ENCODE measurements around the gene SLC13A5.
"Not testable (repeated sequence)": the region's sequence is repeated elsewhere in the genome, so short reads cannot be mapped to it uniquely, and the experiment has no call there.

SLC13A5 gene

DNA sequence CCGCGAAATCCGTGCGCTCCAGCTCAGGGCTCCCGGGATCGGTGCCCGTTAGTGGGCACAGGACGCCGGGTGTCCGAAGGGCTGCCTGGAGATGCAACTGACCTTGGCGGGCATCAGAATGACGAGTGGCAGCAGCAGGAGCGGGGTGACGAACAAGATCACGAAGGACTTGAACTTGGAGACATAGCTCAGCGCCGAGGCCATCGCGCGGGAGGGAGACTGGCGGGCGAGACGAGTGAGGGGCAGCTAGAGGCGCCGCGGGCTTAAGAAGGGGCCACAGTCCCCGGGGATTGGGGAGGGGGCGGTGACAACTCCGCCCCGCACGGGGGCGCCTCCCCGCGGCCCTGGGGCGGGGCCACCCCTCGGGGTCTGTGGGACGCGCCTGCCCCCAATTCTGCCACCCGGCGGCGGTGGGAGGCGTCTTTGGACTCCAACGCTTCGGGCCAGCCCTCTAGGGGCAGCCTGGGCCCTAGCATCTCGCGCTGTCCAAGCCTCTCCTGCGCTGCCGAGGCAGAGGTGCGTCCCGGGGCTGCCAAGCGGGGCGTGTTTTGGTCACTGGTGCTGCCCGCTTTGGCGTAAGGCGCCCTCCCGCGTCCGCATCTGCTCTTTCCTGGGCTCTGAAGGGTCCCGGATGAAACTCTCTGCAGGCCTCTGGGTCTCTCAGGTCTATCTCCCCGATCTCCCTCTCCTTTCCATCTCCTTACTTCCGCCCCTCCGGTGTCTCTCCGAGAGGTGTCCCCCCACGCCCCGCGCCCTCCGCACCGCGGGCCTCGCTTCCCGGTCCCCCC lies at the start of gene SLC13A5:
Gene SLC13A5 (minus strand): TSS at position 240 of the 788 bp plus-strand sequence. CDS start 36 bp downstream, at position 204.
- no peak for DNase-seq (ENCODE audit: low spot score)

DNA sequence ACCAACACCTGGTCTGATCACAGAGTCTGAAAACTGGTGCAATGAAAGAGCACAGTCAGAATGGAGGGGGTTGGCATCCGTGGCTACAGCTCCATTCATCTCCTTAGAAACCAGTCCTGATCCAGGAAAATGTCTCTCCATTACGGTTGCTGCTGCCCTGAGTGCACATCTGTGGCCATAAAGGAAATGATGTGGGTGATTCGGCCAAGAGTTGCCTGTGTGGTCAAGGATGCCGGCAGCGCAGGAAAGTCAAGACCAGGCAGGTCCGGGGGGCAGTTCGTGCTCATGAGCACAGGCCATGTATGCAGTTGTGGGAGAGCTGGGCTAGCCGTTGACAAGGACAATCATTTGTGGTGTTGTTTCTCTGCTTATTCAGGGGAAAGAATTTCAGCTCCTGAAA lies 48.6 kb upstream of the SLC13A5 start:
- DNase-seq (ENCODE audit: low spot score): no peak

DNA sequence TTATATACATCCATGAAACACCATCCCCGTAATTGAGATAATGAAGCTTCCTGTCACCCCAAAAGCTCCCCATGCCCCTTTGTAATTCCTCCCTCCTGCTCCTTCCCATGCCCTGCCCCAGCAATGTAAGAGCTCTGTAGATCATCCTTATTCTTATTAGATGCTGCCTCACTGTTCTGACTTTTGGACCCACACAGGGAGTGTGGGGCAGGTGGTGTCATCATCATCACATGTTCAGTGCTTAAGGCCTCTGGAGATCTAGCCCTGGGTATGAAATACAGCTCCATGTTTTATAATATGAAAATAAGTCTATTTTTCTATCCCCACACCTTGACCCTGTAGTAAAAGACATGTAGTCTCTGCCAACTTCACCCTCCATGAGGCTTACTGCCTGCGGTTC lies 44.6 kb upstream of the SLC13A5 start:
- DNase-seq (ENCODE audit: low spot score): no peak

DNA sequence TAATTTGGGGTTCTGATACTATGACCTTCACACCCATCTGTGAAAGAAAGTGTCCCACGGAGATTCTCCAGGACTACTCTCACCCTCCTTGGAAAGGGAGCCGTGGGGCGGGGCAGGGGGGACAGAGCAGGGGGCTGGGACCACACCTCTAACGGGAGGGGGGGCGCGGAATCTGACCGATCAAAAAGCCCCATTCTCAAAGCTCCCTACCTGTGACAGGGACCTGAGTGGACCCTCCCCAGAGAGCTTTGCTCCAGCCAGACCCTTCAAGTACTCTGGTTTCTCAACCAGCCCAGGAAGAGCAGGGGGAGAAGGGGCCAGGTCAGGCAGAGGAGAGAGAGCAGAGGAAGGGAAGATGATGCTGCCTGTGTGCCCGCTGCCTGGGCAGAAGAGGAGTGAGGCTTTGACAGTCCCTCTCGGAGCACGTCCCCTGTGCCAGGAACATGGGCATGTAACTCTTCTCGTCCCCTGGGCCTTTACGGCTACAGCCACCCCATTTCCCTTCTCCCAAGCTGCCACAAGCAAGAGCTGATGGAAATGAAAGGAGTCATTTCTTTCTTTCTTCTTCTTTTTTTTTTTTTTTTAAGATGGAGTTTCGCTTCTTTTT lies 43.4 kb upstream of the SLC13A5 start:
- no peak for DNase-seq (ENCODE audit: low spot score)

DNA sequence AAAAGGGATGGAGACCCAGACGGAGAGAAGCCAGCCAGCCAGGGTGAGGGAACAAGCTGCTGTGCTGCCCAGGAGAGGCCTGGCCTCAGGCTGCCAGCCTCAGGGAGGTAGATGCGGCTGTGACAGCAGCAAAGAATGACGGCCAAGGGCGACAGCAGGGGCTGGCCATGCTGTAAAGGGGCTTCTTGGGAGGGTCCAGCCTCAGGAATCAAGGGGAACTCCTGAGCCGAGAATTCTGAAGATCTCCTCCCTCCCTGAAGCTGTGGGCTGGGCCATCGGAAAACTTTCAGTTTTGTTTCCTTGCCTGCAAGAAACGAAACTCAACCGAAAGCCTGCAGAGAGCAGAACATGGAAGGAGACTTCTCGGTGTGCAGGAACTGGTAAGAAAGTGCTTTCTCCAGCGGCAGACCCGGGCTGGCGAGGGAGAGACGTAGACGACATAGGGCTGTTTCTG lies 42.6 kb upstream of the SLC13A5 start, which contains the start of gene XAF1:
Gene XAF1 (plus strand): TSS at position 316 of the 454 bp plus-strand sequence. CDS start 33 bp downstream, at position 349.
- peak; percentile 32 for DNase-seq (ENCODE audit: low spot score)

DNA sequence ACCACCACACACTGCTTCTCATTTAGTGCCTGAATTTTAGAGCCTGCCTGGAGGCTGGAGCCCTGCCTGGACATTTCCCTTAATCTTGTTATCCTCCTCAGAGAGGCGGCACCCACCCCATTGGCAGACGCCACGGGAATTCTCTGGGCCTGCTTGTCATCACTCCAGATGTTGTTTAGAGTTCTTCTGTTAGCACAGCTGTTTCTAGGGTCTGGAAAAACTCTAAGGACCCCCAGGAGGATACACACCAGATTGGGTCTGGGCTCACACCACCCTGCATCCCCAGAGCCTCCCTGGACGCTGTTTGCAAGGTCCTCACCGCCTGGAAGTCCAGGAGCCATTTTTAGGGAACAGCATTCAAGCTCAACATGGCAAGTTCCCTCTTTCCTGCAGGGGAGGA lies 42.1 kb upstream of the SLC13A5 start:
- no peak for DNase-seq (ENCODE audit: low spot score)

DNA sequence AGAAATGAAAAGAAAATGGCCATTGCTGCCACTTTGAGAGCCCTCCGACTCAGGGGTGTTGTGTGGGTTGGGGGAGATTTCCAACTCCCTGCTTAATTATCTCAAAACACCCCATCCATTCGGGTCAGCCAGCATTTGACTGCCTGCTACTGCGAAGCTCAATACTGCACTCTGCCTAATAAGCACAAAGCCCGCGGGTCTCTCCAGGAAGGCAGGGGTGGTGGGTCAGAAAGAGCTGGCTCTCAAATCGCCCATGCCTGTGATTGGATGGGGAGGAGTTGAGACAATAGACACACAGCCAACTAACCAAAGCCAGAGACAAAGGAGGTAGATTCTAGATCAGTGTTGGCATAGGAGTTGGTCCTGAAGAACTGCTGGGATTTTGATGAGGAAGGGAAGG lies 40.4 kb upstream of the SLC13A5 start:
- DNase-seq (ENCODE audit: low spot score): no peak

DNA sequence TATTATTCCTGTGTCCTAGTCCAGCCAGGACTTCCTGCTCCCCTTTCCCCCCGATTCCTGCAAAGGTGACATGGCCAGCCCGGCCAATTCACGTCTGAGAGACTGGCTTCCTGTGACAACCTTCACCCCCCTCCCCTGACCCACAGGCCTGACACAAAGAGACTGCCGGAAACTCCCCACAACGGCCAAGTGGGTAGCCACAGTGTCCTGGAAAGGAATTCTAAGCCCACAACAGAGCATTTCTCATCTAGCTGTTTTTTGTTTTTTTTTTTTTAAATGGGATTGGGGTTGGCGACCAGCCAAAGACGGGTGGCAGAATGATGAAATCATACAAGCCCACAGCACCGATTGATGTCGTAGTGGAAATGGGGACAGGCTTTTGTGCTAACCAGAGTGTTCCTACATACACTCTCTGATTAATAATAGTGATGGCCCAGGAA lies 39.9 kb upstream of the SLC13A5 start:
- DNase-seq (ENCODE audit: low spot score): no peak

DNA sequence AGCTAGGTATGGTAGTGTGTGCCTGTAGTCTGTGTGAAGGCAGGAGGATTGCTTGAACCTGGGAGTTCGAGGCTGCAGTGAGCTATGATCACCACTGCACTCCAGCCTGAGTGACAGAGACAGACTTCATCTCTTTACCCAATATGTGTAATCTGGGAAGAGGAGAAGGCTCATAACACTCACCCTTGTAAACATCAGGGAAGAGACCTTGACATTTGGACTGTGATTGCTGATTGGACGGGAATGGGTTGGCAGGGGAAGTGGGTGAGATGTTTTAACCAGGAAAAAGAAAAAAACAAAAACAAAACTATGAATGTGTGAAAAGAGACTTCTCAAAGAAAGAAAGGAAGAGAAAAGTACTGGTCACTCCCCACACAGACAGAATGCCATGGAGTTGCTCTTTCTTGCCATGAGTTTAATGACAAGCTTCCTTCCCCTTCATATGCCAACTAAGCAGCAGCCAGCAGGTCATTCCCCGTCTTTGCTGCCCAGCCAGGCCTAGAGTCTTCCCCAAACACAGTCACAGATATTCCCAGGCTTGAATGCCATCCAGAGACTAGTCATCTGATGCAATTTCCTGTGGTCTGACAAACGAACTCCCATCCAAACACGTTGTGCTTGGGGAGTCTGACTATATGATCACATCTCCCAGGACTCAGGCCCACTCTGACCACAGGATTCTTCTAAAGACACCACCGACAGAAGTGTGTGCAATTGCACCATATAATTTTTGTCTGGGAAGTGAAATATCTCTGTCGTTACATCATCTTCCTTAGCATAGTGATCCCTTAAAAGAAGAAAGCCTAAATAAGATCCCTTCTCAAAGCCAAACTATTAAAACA lies 39.1 kb upstream of the SLC13A5 start:
- peak; percentile 30 for DNase-seq (ENCODE audit: low spot score)

DNA sequence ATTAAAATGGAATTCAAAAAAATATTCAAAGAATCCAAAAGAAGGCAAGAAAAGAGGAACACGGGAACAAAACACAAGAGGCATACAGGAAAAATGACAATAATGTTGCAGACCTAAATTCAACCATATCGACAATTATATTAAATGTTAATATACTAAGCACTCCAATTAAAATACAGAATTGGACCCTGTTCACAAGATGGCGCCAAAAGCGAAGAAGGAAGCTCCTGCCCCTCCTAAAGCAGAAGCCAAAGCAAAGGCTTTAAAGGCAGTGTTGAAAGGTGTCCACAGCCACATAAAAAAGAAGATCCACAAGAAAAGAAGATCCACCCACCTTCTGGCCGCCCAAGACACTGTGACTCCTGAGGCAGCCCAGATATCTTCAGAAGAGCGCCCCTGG lies 36.4 kb upstream of the SLC13A5 start:
- DNase-seq (ENCODE audit: low spot score): no peak

DNA sequence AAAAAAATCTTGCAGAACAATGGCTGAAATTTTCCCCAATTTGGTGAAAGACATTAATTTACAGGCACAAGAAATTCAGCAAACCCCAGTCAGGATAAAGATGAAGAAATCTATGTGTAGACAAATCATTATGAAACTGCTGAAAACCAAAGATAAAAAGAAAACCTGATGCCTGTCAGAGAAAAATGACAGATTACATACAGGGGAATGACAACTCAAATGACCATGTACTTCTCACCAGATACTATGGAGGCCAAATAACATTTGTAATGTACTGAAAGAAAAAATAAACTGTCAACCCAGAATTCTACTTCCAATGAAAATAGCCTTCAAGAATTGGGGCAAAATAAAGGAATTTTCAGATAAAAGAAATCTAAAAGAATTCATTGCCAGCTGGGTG lies 35.4 kb upstream of the SLC13A5 start:
- DNase-seq (ENCODE audit: low spot score): no peak

DNA sequence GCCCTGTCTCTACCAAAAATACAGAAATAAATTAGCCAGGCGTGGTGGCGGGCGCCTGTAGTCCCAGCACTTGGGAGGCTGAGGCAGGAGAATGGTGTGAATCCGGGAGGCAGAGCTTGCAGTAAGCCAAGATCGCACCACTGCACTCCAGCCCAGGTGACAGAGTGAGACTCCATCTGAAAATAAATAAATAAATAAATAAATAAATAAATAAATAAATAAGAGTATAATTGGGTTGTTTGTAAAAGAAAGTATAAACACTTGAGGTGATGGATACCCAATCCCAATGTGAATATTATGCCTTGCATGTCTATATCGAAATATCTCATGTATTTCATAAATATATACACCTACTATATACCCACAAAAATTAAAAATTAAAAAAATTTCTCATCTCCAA lies 33.5 kb upstream of the SLC13A5 start:
- DNase-seq (ENCODE audit: low spot score): not testable (repeated sequence)

DNA sequence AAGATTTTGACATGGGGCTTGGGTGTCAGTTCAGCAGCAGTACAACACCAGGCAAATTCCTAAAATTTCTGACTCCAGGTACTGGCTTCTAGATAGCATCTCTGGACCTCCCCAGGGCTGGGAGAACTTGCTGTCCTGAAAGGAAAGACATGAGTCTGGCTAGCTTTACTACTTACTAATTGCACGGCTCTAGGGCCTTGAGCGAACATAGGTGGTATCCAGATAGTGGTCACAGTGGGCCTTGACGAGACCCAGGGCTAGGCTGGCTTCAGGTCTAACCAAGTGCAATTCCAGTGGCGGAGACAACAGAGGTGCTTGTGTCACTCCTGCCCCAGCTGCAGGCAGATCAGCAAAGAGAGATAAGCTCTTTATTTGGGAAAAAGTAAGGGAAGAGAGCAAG lies 16.4 kb upstream of the SLC13A5 start:
- DNase-seq (ENCODE audit: low spot score): no peak

DNA sequence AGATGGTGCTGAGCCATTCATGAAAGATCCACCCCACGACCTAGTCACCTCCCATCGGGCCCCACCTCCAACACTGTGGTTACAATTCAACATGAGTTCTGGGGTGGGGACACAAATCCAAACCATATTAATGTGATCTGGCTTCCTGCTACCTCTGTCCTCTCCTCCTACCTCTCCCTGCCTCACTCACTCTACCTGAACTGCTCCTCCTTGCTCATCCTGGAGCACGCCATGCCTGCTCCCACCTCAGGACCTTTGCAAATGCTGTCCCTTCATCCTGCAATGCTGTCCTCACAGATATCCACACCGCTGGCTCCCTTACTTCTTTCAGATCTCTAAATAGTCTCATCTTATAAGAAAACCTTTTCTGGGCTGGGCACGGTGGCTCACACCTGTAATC lies 10.8 kb upstream of the SLC13A5 start:
- no peak for DNase-seq (ENCODE audit: low spot score)

DNA sequence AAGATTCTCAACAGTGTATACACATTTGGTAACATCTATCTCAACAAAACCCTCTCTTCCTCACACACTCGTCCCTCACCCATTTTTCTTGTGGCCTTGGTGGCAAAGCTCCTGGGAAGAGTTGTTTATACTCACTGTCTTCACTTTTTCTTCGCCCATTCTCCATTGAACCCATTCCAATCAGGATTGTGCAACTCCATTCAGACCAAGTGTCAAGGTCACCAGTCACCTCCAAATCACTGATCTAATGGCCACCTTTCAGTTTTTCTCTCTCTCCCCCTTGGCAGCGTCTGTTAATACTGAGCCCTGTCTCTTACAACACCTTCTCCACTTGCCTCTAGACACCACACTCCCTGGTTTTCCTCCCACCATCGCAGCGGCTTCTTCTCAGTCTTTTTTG lies 8.6 kb upstream of the SLC13A5 start:
- DNase-seq (ENCODE audit: low spot score): no peak

DNA sequence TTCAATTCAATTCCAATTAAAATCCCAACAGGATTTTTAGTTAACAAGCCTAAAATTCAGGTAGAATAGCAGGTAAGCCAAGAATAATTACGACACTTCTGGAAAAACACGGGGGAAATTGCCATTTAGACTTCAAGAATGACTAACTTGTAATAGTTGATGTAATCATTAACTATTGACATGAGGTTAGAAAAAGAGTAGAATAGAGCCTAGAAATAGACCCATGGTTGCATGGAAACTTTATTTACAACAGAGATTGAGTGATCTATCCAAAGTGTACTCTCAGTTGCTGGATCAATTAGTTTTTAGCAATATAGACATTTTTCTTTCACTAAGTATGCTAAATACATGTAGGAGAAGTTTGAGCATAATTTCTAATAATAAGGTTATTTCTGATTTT lies 3.6 kb upstream of the SLC13A5 start:
- DNase-seq (ENCODE audit: low spot score): no peak

DNA sequence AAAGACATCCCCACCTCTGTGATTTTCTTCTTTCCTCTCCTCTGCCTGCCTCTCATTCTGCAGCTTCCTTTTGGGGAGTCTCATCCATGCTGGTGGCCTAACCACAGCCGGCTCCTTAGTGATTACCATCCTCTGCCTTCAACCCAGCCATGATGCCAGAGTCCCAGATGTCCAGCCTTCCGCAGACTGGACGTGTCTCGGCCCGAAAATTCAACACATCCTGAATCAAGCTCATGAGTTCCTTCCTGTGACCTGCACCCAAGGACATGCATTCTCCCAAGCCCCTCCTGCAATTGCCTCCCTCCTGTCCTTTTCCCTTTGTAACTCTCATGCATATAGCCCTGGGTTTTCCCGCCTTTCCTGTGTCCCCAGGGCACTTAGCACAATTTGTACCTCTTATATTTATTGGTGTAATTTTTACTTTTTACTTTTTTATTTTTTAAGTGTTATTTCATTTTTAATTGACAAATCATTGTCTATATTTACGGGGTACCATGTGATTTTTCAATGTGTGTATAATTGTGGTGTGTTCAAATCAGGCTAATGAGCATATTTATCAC lies 1.2 kb upstream of the SLC13A5 start:
- no peak for DNase-seq (ENCODE audit: low spot score)

DNA sequence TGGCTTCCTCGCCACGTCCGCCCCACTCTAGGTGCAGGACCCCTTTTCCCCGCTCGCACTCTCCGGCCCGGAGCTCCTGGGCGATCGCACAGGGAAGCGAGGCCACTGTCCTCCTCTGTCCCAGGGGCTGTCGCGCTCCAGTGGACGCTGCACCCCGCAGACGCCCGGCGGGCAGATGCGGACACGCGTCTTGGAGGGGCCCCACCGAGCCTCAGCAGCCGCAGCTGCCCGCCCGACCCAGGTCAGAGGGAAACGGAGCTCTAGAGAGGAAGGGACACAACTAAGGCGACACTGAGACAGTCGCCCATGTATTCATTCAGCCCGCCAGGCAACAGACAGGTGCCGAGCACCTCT lies 726 bp upstream of the SLC13A5 start:
- DNase-seq (ENCODE audit: low spot score): no peak

DNA sequence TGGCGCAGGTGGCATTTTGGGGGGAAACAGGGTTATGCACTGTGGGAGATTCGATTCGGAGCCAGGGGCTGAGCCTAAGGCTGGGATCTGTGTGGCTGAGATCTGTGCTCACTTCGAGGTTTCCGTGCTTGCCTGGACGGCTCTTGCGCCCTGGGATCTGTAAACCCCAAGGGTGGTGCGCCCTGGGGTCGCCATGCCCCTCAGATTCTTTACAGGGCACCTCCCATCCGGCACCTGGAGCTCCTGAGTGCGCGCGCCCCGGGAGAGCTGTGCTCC lies 377 bp downstream of the SLC13A5 start:
- no peak for DNase-seq (ENCODE audit: low spot score)

DNA sequence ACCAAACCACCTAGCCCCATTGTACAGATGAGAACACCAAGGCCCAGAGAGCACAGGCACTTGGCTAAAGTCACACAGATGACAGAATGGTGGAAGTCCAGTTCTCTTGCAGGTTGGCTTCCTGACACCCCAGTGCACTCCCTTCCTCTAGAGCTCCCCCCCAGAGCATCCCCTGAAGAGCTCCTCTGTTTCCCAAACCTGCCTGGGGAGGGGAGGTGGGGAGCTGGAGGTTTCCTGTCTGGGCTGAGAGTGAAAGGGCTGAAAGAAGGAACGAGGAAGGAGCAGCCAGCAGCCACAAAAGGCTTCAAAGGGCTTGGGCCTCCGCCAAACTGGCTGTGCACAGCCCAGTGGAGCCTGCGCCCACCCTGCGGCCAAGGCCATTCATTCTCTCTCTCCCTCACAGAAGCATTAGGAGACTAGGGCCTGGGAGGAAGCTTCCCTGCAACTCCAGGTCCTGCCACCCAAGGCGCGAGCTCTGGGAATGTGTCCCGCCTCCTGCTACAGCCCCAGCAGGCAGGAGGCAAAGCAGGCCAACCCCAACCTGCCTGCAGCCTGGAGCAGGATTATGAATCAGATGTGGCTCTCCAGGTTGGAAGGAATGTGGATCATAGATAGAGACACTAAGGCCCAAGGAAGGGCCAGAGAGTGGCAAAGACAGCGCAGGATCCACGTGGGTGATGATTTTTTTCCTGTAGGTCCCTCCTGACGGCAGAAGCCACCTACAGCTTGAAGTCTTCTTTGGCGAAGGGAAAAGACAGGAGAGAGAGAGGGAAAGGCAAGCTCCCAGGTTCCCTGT lies 913 bp downstream of the SLC13A5 start:
- DNase-seq (ENCODE audit: low spot score): peak; percentile 64

DNA sequence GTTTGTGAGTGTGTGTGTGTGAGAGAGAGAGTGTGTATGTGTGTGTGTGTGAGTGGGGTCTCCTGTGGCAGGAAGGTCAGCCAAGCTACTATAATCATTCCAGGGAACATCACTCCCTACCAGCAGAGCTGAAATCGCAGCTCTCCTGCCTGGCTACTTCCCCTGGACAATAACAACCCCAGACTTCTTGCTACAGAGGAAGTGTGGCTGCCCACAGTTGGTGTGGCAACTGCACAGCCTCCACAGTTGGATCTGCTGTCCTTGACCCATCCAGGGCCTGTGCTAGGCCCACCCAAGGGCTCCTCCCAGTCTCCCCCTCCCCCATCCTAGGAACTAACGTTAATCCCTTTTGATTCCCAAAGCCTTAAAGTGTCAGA lies 1.5 kb downstream of the SLC13A5 start:
- DNase-seq (ENCODE audit: low spot score): no peak

Measured in globus pallidus (tissue), 1 donor.